ENCODE measurements around the gene S100A3. TPM values are rescaled to one million over a fixed set of nuclear protein-coding genes. Genes with fewer than 3 reads are reported as not detected.
A peak's percentile ranks its signal among the peaks of the same experiment; 100 is the strongest.

Gene S100A3
- total and polyA plus RNA-seq, 2 of the 8 experiments (the other 6 are each of a cell fraction or from before 2014, with no cell fraction given): 0.26 to 0.47 TPM

DNA sequence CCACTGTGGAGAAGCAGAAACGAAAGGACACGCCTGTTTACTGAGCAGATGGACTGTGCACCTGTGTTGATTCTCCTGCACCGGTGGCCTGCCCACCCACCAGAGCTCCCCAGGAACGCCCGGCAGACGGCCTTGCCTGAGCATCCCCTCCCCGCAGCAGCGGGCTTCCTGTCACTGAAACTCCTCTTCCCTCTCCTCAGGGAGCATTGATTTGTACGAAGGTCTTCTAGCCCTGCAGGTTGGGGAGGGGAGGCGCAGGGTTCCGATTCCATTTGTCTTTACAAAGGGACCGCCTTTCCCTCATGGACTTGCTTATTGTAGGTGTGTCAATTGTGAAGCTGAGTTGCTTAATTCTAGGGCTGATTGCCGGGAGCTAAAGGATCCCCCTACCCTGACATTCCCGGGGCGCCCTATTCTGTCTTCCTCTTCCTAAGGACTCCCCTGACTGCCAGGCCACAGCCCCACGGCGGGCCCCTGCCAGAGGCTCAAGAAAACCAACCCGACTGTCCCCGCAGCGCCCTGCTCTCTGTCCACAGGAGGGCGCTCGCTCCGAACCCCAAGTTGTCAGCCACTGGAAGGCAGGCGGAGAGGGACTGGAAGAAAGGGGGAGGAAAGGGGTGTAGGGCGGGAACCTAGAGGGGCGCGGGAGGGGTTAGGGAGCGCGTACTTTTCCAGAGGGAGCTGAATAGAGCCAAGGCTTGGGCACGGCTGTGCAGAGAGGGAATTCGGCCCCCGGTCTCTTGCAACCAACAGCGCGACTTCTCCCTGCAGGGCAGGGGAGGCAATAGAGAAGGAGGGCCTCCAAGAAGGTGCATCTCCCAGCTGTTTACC lies 16.1 kb downstream of the S100A3 start (continued):
- TF ChIP-seq NANOG (IDR thresholded peaks at IDR 0.05; ENCODE audit: insufficient read depth, low read depth, low read length, poor library complexity, severe bottlenecking) (no peak), SP2 (IDR thresholded peaks at IDR 0.05; ENCODE audit: low read length) (no peak), POU5F1 (IDR thresholded peaks at IDR 0.05; ENCODE audit: low read depth, low read length) (no peak), NRF1 (IDR thresholded peaks at IDR 0.05; ENCODE audit: low read depth, low read length) (no peak), JUND (IDR thresholded peaks at IDR 0.05; ENCODE audit: low read length) (0 out of 2 replicates have a peak, but pooled peaks have one; percentile 31), TEAD4 (IDR thresholded peaks at IDR 0.05; ENCODE audit: low read depth, low read length) (no peak), TCF12 (IDR thresholded peaks at IDR 0.05; ENCODE audit: low read depth, low read length) (0 out of 2 replicates have a peak, but pooled peaks have one; percentile 75), SP1 (IDR thresholded peaks at IDR 0.05; ENCODE audit: low read depth, low read length) (no peak), YY1 (IDR thresholded peaks at IDR 0.05; ENCODE audit: low read depth, low read length) (peak; percentile 46; the same call in 1 of the 2 replicates), JUN (IDR thresholded peaks at IDR 0.05; ENCODE audit: low read depth, low read length) (no peak), RXRA (IDR thresholded peaks at IDR 0.05; ENCODE audit: insufficient read depth, low read depth, low read length) (no peak), ASH2L (IDR thresholded peaks at IDR 0.05; ENCODE audit: low read length) (peak; percentile 65), GABPA (IDR thresholded peaks at IDR 0.05; ENCODE audit: borderline replicate concordance, insufficient read depth, low read length) (no peak), E2F6 (IDR thresholded peaks at IDR 0.05) (no peak), POLR2AphosphoS5 (IDR thresholded peaks at IDR 0.05; ENCODE audit: low read depth, low read length) (no peak), CBX8 (IDR thresholded peaks at IDR 0.05; ENCODE audit: borderline replicate concordance, low read depth, low read length) (no peak), HDAC2 (IDR thresholded peaks at IDR 0.05; ENCODE audit: borderline replicate concordance in 1 of 2, low read depth in 2 of 2, low read length in 2 of 2) (0 out of 4 replicates have a peak, but pooled peaks have one; percentile 15 to 67), PHF8 (conservative IDR thresholded peaks at IDR 0.05; ENCODE audit: low read depth, low read length) (no peak), TBP (IDR thresholded peaks at IDR 0.05; ENCODE audit: low read depth, low read length) (peak; percentile 8; the same call in 1 of the 2 replicates), SP4 (IDR thresholded peaks at IDR 0.05; ENCODE audit: low read length) (no peak), EP300 (IDR thresholded peaks at IDR 0.05; ENCODE audit: borderline replicate concordance in 1 of 2, low read depth in 2 of 2, low read length in 2 of 2) (no peak), EZH2 (IDR thresholded peaks at IDR 0.05; ENCODE audit: low read depth, low read length, severe bottlenecking) (peak; percentile 40)
- TF ChIP-seq, protein P1, sequence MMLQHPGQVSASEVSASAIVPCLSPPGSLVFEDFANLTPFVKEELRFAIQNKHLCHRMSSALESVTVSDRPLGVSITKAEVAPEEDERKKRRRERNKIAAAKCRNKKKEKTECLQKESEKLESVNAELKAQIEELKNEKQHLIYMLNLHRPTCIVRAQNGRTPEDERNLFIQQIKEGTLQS (IDR thresholded peaks at IDR 0.05; ENCODE audit: insufficient read depth, low read depth, low read length): no peak

All from H1 (cell line).